SK-N-SH (cell line): Measurements from ENCODE around the gene MRAP.

ENCODE experiments used
- GABPA ChIP-seq: IDR thresholded peaks from 2 replicates; pipeline ENCODE4 v1.4.0; 2012; ENCODE audit warnings: low read depth, mild to moderate bottlenecking
- TAF1 ChIP-seq: IDR thresholded peaks from 2 replicates; pipeline ENCODE4 v1.6.1; 2012; ENCODE audit warnings: low read depth, mild to moderate bottlenecking, low read length, moderate library complexity, borderline replicate concordance

DNA sequence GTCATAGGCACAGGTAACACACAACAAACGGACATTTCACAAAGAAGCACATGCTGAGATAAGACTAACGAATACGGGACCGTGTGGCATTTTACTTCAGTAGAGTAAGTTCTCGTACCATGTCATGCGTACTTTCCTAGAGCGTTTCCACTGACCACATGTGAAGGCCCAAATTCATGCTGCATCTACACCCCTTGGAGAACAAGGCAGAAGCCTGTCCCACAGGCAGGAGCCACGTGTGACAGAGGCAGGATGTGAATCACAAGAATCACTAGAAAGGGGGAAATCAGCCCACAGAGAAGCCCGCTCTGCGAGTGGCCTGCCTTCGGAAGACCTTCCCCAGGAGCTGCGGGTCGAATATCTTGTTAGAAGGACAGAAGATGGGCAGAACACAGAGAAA, 52.3 kb downstream of the MRAP start:
- TF ChIP-seq TAF1 (no peak), GABPA (no peak)
